Upper lobe of left lung (tissue), 4 donors: ENCODE data around the gene GIT2.

Source experiments
- CTCF ChIP-seq, 6 experiments: fragments of 450-650 bp in 4 of 6; fragments of 200-600 bp in 2 of 6; sonication (generic) in 2 of 6; IDR thresholded peaks; one replicate each; pipeline ENCODE4 v1.5.1; 2016 to 2019; ENCODE audit warnings: antibody characterized with exemption in 6 of 6
- POLR2AphosphoS5 ChIP-seq, 2 donors: sonication (generic); formaldehyde crosslinking; IDR thresholded peaks; one replicate each; pipeline ENCODE4 v1.5.1; 2017; ENCODE audit warnings: antibody characterized with exemption in 2 of 2

GRCh38 chr12:110001596-110001995 lies 5.4 kb upstream of the GIT2 start:
- TF ChIP-seq POLR2AphosphoS5 (IDR thresholded peaks at IDR 0.05), result no peak
- TF ChIP-seq CTCF (IDR thresholded peaks at IDR 0.05), result no peak
